Fibroblast of mammary gland (primary cell): ENCODE results near the gene SYT17.

Source experiments
- DNase-seq: peaks from one replicate; pipeline ENCODE4 v3.0.0-alpha.2; 2010; ENCODE audit warnings: low read depth
- H3K4me3 ChIP-seq: 2 replicates; pipeline ENCODE4 v1.5.1; 2011; ENCODE audit warnings: low read depth, mild to moderate bottlenecking, low read length, moderate library complexity; ENCODE audit not compliant: control insufficient read depth
- TF ChIP-seq, protein P1 (sequence below): conservative IDR thresholded peaks from 2 replicates; pipeline ENCODE4 v1.5.1; 2011; ENCODE audit warnings: low read depth, low read length, inconsistent platforms; ENCODE audit not compliant: control insufficient read depth, insufficient read depth

Gene SYT17

DNA sequence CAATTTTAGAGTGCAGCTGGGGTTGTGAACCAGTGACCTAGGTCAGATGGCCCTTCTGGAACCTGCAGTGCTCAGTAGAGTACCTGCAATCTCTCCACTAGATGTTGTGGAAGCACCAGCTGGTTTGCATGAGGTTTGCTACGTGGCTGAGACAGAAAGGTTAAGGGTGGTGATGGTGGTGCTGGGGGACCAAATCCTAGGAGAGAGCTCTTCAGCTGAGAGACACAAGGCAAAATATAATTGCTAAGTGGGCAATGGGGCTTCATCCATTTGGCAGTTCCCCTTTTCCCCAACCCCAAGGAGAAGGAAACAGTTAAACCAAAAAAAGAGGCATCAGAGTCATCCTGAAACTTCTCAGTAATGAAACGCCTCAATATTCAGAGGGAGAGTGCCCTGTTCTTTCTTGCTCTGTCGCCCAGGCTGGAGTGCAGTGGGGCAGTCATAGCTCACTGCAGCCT lies 40.3 kb upstream of the SYT17 start:
- no peak overlapping the region for H3K4me3 ChIP-seq
- DNase-seq: no peak
- TF ChIP-seq, protein P1, sequence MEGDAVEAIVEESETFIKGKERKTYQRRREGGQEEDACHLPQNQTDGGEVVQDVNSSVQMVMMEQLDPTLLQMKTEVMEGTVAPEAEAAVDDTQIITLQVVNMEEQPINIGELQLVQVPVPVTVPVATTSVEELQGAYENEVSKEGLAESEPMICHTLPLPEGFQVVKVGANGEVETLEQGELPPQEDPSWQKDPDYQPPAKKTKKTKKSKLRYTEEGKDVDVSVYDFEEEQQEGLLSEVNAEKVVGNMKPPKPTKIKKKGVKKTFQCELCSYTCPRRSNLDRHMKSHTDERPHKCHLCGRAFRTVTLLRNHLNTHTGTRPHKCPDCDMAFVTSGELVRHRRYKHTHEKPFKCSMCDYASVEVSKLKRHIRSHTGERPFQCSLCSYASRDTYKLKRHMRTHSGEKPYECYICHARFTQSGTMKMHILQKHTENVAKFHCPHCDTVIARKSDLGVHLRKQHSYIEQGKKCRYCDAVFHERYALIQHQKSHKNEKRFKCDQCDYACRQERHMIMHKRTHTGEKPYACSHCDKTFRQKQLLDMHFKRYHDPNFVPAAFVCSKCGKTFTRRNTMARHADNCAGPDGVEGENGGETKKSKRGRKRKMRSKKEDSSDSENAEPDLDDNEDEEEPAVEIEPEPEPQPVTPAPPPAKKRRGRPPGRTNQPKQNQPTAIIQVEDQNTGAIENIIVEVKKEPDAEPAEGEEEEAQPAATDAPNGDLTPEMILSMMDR: no peak

DNA sequence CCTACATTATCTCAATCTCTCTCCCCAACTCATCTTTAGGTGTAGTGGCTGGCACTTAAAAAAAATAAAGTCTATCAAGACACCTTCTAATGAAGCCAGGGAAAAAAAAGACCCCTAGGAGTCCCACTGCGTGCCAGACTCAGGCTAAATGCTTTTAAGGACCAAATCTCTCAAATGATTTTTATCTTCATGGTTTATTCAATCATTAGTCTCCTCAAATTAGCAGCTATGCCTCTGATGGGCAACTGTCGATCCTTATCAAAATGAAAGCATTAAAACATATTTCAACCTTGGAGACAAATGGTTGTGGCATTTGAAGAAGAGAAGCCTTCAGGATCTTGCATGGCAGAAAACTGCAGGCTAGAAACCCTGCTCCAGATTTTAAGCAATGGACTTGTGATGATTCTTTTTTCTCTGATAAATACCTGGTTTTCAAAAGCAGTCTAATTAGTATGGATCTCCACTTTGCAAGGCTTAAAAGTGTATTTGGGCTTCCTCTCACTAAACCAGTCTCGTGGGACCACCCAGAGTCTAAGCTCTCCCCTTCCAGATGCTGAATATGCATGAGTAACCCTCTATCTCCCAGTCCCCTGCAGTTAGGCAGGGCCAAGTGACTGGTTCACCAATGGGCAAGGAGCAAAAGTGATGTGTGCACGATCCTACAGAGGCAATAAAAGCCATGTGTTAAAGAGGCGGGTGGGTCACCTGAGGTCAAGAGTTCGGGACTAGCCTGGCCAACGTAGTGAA lies 39.4 kb upstream of the SYT17 start:
- no peak overlapping the region for H3K4me3 ChIP-seq
- TF ChIP-seq, protein P1: no peak
- peak; percentile 41 for DNase-seq

DNA sequence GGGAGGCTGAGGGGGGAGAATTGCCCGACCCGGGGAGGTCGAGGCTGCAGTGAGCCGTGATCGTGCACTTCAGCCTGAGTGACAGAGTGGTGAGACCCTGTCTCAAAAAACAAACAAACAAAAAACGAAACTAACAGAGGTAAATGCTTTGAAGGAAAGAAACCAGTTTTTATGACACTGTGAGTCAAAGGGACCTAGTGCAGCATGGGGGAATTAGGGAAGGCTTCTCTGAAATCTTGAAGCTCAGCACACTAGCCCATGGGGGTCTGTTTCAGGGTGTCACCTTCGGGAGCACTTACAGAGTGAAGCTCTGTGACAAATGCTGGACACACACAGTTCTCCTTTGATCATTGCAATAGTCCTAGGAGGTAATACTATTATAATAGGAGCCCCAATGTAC lies 37.7 kb upstream of the SYT17 start:
- TF ChIP-seq, protein P1: no peak
- no peak for DNase-seq
- no peak overlapping the region for H3K4me3 ChIP-seq

DNA sequence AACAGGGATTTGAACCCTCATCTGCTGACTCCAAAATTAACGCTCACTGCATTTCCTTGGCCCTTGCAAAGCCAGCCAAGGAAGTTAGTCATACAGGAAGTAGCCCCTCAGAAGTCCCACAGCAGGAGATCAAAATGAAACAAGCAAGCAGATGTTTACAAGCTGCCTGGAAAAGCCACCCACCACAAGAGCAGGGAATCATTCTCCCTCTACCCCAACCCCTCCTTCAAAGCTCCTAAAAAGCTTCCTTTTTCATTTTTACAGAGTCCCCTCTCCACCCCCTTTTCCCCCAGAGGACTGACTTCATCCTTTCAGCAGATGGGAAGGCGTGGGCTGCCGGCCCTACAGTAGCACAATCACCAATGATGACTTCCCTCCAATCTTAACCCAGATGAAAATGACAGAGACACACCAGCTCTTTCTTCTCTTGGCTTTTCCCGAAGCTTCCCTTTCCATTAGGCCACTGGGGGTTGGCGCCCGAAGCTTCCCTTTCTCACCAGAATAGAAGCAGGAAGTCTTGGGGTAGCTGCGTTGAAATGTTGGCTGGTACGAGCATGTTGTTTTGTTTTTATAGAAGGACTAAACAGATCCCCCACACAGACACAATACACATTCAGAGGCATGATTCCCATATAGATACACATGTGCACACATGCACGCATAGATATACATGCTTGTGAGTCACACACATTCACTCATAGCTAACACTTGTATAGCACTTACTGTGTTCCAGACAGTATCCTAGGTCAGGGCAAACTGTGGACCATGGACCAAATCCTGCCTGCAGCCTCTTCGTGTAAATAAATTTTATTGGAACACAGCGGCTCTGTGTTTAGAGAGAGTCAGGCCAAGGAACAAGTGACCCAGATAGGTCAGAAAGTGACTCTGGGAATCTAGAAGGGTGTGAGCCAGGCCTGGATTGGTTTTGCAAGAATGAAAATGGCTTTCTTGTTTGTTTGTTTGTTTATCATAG lies 36.9 kb upstream of the SYT17 start:
- TF ChIP-seq, protein P1: no peak
- DNase-seq: peak; percentile 91
- H3K4me3 ChIP-seq: no peak overlapping the region

DNA sequence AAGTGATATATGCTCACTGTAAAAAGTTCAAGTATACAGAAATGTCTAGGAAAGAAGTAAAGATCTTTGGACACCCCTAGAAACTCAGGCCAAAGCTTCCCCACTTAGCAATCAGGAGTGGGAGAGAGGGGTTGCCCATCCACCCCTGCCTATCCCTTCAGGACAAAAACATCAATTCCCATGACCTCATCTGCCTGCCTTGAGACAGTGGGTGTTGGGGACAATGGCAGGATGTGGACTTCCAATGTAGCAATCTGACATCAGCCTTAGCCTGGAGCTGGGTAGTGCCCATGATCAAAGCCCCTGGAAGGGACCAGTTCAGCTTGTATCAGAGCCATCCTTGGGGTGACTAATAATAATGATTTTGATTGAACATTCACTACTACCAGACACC lies 36.2 kb upstream of the SYT17 start:
- TF ChIP-seq, protein P1: no peak
- H3K4me3 ChIP-seq: no peak overlapping the region
- DNase-seq: no peak

DNA sequence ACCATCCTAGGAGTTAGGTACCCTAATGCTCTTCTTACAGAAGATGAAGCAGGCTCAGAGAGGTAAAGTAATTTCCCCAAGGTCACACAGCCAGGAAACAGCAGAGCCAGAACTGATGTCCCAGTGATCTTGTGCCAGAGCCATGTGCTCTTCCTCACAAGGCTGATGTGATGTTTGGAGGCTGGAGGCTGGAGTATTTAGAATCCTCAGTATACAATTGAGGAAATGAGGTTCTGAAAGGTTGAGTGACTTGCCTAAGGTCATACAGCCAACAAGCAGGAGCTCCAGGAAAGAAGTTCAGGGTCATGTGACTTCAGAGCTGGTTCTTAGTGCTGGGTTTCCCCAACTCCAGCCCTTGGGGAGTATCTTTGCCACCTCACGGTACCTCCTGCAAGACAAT lies 35.8 kb upstream of the SYT17 start:
- no peak overlapping the region for H3K4me3 ChIP-seq
- DNase-seq: no peak
- TF ChIP-seq, protein P1: no peak
